Heart left ventricle (tissue), 13 donors: ENCODE data around the gene TMEM229B.

Source experiments
- POLR2A ChIP-seq, 2 donors: fragments of 450-650 bp; IDR thresholded peaks; one replicate each; pipeline ENCODE4 v1.6.1; 2017; ENCODE audit warnings: antibody characterized with exemption in 2 of 2, mild to moderate bottlenecking in 2 of 2, moderate library complexity in 2 of 2
- TF ChIP-seq, protein P1 (sequence below), 12 donors: fragments of 200-600 bp; sonication (generic) in 4 of 12; IDR thresholded peaks; one replicate each; pipeline versions ENCODE4 v1.5.0 to v1.8.0; 2018 to 2022; ENCODE audit warnings: antibody characterized with exemption in 12 of 12, mild to moderate bottlenecking in 5 of 12
- donor health status: ischemic (EF 13 %, LVEDD 7.1; RV severe dilation, severe dysfunction).
- donor health status: DM: no; HTN: yes; CAD: no.
- donor health status: DM: no; HTN: no; CAD: no.
- donor health status: ischemic (EF 25% LVEDD 6.9; RV normal size, moderate dysfunction).
- donor health status: ischemic (EF 25% LVEDD 5.7; RV mildly dilated, moderate dysfunction).
- donor health status: ischemic (EF 35%, LVEDD 5.7; RV mildly dilated, moderate dysfunction).
- donor health status: nonischemic (EF 11% LVEDD 7.7; RV severe dilation, severe dysfunction).
- donor health status: DM: yes; HTN: yes; CAD: no.
- donor health status: PGD.
- donor health status: ischemic (EF 29% LVEDD 5.4; RV normal size, mild dysfunction).
- donor health status: nonischemic (EF 23%, LVEDD 6.1; RV moderate dilation, normal function).

DNA sequence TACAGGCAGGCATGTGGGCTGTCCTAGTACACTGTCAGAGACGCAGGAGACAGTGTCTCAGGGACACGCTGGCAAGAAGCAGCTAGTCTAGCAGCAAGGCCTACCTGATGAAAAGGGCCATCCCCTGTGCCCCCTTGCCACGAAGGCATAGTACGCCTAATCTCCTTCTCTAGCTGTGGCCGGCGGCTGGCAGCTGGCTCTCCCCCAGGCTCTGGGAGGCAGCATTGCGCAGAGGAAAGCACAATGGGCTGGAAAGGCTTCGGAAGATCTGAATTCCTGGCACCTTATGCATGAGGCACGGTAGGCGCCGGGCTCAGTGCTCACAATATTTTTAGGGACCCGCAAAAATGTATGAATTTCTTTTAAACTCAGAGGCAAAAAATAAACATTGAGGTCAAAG is 28.6 kb upstream of the TMEM229B start:
- TF ChIP-seq POLR2A (IDR thresholded peaks at IDR 0.05): no peak
- TF ChIP-seq, protein P1, sequence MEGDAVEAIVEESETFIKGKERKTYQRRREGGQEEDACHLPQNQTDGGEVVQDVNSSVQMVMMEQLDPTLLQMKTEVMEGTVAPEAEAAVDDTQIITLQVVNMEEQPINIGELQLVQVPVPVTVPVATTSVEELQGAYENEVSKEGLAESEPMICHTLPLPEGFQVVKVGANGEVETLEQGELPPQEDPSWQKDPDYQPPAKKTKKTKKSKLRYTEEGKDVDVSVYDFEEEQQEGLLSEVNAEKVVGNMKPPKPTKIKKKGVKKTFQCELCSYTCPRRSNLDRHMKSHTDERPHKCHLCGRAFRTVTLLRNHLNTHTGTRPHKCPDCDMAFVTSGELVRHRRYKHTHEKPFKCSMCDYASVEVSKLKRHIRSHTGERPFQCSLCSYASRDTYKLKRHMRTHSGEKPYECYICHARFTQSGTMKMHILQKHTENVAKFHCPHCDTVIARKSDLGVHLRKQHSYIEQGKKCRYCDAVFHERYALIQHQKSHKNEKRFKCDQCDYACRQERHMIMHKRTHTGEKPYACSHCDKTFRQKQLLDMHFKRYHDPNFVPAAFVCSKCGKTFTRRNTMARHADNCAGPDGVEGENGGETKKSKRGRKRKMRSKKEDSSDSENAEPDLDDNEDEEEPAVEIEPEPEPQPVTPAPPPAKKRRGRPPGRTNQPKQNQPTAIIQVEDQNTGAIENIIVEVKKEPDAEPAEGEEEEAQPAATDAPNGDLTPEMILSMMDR (IDR thresholded peaks at IDR 0.05): peak in 4 of 12 donors; percentile 7 to 31 (median 18)
